ENCODE data around the gene OSBPL6. TPM values are rescaled to one million over a fixed set of nuclear protein-coding genes. Genes with fewer than 3 reads are reported as not detected.
"Not testable (repeated sequence)": the region's sequence is repeated elsewhere in the genome, so short reads cannot be mapped to it uniquely, and the experiment has no call there.

OSBPL6 gene
- total RNA-seq, 1 experiment from 2014 or later, result 4.6 TPM

GRCh38 chr2:178197791-178198190, 3.5 kb downstream of the OSBPL6 start:
- Histone ChIP-seq H3K27ac (ENCODE audit: insufficient read length, low read depth, low read length) (no peak overlapping the region), H2AFZ (ENCODE audit: low read length) (no peak overlapping the region), H3K4ac (ENCODE audit: low read depth, low read length) (no peak overlapping the region), H4K20me1 (ENCODE audit: control insufficient read depth, insufficient read depth, insufficient read length) (no peaks in the 10 kb centered on the region), H3K4me1 (ENCODE audit: insufficient read depth, low read length) (no peaks in the 10 kb centered on the region), H3T11ph (ENCODE audit: low read length) (no peak overlapping the region), H4K91ac (ENCODE audit: insufficient read length, low read depth, low read length) (no peak overlapping the region), H3K23me2 (ENCODE audit: insufficient read length, low read depth, low read length, poor library complexity, severe bottlenecking) (peaks cover 13% of the 10 kb centered on the region), H2BK12ac (ENCODE audit: insufficient read length, low read depth, low read length) (no peak overlapping the region), H3K79me1 (ENCODE audit: insufficient read depth, low read depth, low read length, poor library complexity, severe bottlenecking) (no peaks in the 10 kb centered on the region), H4K8ac (replicated peaks; ENCODE audit: insufficient read length, low read depth, low read length) (no peak overlapping the region), H3K9ac (ENCODE audit: extremely low read depth, insufficient read length, low read length) (no peak overlapping the region), H3K9me3 (ENCODE audit: control insufficient read depth, low read depth, low read length) (no peaks in the 10 kb centered on the region), H3K23ac (ENCODE audit: insufficient read length, low read depth, low read length) (no peak overlapping the region), H3K4me2 (ENCODE audit: insufficient read depth, insufficient read length, low read length) (no peak overlapping the region), H3K27me3 (ENCODE audit: insufficient read depth, low read length) (peaks cover 11% of the 10 kb centered on the region; the same call in 1 of the 2 replicates), H2BK120ac (ENCODE audit: low read depth, low read length, poor library complexity, severe bottlenecking) (no peak overlapping the region), H2AK5ac (ENCODE audit: insufficient read length, low read length) (no peak overlapping the region), H4K5ac (ENCODE audit: insufficient read length, low read depth, low read length) (no peak overlapping the region), H3K56ac (ENCODE audit: insufficient read length, low read depth, low read length) (no peak overlapping the region), H3K79me2 (ENCODE audit: insufficient read depth, low read length) (no peaks in the 10 kb centered on the region), H2BK20ac (ENCODE audit: low read depth, low read length, poor library complexity, severe bottlenecking) (no peak overlapping the region), H3K18ac (ENCODE audit: insufficient read length, low read depth, low read length) (no peak overlapping the region), H2BK5ac (ENCODE audit: insufficient read length, low read length) (no peak overlapping the region), H2BK15ac (ENCODE audit: low read depth, low read length) (no peak overlapping the region), H3K14ac (ENCODE audit: insufficient read depth, low read length) (no peak overlapping the region)
- H3K27me3 Mint-ChIP-seq (ENCODE audit: low read depth), result peaks cover 41% of the 10 kb centered on the region
- no CpG with 5 or more reads among the region's 1 CpG for WGBS (ENCODE audit: extremely low coverage, insufficient read length, low lambda C conversion rate)
- no peaks in the 10 kb centered on the region for H3K36me3 Mint-ChIP-seq (ENCODE audit: insufficient read depth in 1 of 3, low read depth in 3 of 3)
- H3K9me3 Mint-ChIP-seq, result no peaks in the 10 kb centered on the region
- no peak overlapping the region for H3K4me3 Mint-ChIP-seq
- no peak for TF ChIP-seq CTCF (conservative IDR thresholded peaks at IDR 0.05)
- H3K4me1 Mint-ChIP-seq, result peaks cover 16 to 20% of the 10 kb centered on the region in 2 experiments
- no peak overlapping the region for H3K27ac Mint-ChIP-seq
- no peak for DNase-seq

GRCh38 chr2:178198441-178198840, 4.1 kb downstream of the OSBPL6 start:
- H4K8ac ChIP-seq (replicated peaks; ENCODE audit: insufficient read length, low read depth, low read length); H3K4me3 Mint-ChIP-seq; H4K20me1 ChIP-seq (ENCODE audit: control insufficient read depth, insufficient read depth, insufficient read length); H2AK5ac ChIP-seq (ENCODE audit: insufficient read length, low read length); H2BK5ac ChIP-seq (ENCODE audit: insufficient read length, low read length); H3K9ac ChIP-seq (ENCODE audit: extremely low read depth, insufficient read length, low read length); H3K4me2 ChIP-seq (ENCODE audit: insufficient read depth, insufficient read length, low read length); H4K91ac ChIP-seq (ENCODE audit: insufficient read length, low read depth, low read length); H3K27ac ChIP-seq (ENCODE audit: insufficient read length, low read depth, low read length); H2BK12ac ChIP-seq (ENCODE audit: insufficient read length, low read depth, low read length); H3T11ph ChIP-seq (ENCODE audit: low read length); H4K5ac ChIP-seq (ENCODE audit: insufficient read length, low read depth, low read length); H3K36me3 Mint-ChIP-seq (ENCODE audit: insufficient read depth in 1 of 3, low read depth in 3 of 3); H2BK15ac ChIP-seq (ENCODE audit: low read depth, low read length); H3K27me3 ChIP-seq (ENCODE audit: insufficient read depth, low read length); DNase-seq; H3K4ac ChIP-seq (ENCODE audit: low read depth, low read length); H3K18ac ChIP-seq (ENCODE audit: insufficient read length, low read depth, low read length); H2AFZ ChIP-seq (ENCODE audit: low read length); H2BK20ac ChIP-seq (ENCODE audit: low read depth, low read length, poor library complexity, severe bottlenecking); H3K56ac ChIP-seq (ENCODE audit: insufficient read length, low read depth, low read length); H3K9me3 Mint-ChIP-seq; H3K23ac ChIP-seq (ENCODE audit: insufficient read length, low read depth, low read length); H2BK120ac ChIP-seq (ENCODE audit: low read depth, low read length, poor library complexity, severe bottlenecking); H3K27ac Mint-ChIP-seq; H3K79me2 ChIP-seq (ENCODE audit: insufficient read depth, low read length); H3K14ac ChIP-seq (ENCODE audit: insufficient read depth, low read length); H3K79me1 ChIP-seq (ENCODE audit: insufficient read depth, low read depth, low read length, poor library complexity, severe bottlenecking); H3K4me1 ChIP-seq (ENCODE audit: insufficient read depth, low read length); H3K9me3 ChIP-seq (ENCODE audit: control insufficient read depth, low read depth, low read length): not testable (repeated sequence)
- H3K27me3 Mint-ChIP-seq (ENCODE audit: low read depth), result peaks cover 35% of the 10 kb centered on the region
- peaks cover 12% of the 10 kb centered on the region for H3K23me2 ChIP-seq (ENCODE audit: insufficient read length, low read depth, low read length, poor library complexity, severe bottlenecking)
- peaks cover 12 to 16% of the 10 kb centered on the region in 2 experiments for H3K4me1 Mint-ChIP-seq
- no CpG with 5 or more reads among the region's 4 CpGs for WGBS (ENCODE audit: extremely low coverage, insufficient read length, low lambda C conversion rate)

Data from H9 (cell line).